Stimulated activated CD8-positive, alpha-beta memory T cell treated with anti-CD3 and anti-CD28 coated beads, Interleukin-12 subunit alpha, Interleukin-12 subunit beta, amount 100 ng/mL, for 24 hours (primary cell): ENCODE results near the gene CD207.
"Not testable (repeated sequence)": the region's sequence is repeated elsewhere in the genome, so short reads cannot be mapped to it uniquely, and the experiment has no call there.

ENCODE experiments used
- DNase-seq: peaks from one replicate; pipeline ENCODE4 v3.0.0-alpha.2; 2020; ENCODE audit errors: extremely low read depth

Gene CD207

DNA sequence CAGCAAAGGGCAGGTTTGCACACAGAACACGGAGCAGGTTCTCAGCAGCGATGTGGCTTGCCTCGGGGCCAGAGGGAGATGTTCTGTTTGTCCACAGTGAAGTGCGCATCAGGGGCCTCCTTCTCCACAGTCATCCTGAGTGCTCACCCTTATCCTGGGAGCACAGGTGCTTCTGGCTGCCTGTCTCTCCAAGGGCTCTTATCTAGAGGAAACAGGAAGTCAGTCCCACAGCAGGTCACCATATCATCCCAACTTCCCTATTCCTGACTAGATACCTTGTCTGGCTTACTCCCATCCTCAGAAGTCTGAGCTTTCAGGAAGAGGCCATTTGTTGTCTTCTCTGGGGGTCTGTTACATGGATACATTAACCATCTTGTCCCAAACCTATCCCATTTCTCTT lies at the start of gene CD207:
Gene CD207 (minus strand): TSS at position 174 of the 400 bp plus-strand sequence. CDS start 40 bp downstream, at position 134.
- no peak for DNase-seq

DNA sequence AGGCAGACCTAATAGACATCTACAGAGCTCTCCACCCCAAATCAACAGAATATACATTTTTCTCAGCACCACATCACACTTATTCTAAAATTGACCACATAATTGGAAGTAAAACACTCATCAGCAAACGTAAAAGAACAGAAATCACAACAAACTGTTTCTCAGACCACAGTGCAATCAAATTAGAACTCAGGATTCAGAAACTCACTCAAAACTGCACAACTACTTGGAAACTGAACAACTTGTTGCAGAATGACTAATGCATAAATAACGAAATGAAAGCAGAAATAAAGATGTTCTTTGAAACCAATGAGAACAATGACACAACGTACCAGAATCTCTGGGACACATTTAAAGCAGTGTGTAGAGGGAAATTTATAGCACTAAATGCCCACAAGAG lies 42.9 kb upstream of the CD207 start:
- DNase-seq = not testable (repeated sequence)

DNA sequence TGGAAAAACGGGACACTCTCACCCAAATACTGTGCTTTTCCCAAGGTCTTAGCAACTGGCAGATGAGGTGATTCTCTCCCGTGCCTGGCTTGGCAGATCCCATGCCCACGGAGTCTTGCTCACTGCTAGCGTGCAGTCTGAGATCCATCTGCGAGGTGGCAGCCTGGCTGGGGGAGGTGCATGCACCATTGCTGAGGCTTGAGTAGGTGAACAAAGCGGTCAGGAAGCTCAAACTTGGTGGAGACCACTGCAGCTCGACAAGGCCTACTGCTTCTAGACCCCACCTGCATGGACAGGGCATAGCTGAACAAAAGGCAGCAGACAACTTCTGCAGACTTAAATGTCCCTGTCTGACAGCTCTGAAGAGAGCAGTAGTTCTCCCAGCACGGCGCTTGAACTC lies 40.5 kb upstream of the CD207 start:
- not testable (repeated sequence) for DNase-seq

DNA sequence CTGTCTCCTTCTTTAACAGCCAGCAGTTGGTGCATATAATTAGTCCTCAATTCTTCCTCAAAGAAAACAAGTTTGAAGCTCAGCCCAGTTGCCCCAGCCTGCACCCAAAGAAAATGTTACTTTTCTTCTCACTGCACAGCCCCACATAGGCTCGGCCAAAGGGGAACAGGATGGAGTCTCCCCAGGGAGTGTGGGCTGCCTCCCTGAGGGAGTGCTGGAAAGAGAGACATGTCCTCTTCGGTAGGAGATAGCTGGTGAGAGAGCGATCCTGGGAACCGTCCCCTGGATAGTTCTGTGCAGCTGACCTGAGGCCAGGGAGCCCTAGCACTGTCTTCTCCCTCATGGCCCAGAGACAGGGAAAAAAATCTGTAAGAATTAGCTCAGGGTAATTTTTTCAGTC lies 37.9 kb upstream of the CD207 start:
- no peak for DNase-seq

DNA sequence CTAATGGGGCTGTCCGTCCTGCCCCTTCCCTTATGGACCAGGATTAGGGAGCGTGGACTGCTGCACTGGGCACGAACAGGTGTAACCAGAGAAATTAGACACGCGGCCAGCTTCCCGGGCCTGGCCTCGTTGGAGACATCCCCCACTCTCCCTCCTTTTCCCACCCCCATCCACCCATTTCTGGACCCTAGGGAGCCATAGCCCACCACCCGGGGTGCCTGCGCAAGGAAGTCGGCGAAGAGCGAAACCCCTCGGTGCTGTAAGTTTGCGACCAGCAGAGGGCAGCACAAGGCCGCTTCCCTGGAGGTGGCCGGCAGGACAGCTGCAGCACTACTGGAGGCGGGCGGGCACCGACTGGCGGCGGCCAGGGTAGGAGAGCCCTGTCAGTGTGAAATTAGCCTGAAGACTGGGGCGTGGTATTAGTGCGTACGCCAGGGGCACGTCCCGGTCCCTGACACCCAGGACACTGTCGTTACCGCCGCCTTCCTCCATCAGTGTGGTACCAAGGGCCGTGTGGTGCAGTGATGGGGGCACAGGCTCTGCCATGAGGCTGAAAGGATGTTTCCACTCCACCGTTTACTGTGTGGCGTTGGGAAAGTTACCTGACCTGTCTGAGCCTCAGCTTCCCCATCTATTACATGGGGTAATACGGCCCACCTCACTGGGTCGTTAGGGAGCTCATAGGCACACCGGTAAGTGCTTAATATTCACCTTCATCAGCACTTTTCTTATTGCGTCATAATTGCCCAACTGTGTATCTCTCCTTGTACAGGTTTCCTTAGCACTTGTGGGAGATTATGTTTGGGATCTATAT lies 36.0 kb upstream of the CD207 start:
- peak; percentile 34 for DNase-seq

DNA sequence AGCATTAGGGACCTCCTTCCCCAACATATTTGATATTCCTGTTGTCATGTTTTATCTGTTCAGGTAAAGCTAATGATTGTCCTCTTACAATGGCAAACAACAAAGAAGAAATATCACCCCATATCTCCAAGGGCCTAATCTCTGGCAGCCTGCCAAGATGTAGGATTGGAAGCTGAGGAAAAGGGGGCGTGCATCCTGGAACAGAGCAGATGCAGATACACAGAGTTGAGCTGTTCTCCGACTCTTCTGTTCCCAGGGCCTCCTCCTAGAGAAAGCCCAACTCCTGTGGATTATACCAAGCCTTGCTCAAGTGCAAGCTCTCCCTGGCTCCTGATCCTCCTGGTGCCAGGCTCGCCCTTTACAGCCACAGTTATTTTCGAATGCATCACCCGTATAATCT lies 35.2 kb upstream of the CD207 start:
- no peak for DNase-seq

DNA sequence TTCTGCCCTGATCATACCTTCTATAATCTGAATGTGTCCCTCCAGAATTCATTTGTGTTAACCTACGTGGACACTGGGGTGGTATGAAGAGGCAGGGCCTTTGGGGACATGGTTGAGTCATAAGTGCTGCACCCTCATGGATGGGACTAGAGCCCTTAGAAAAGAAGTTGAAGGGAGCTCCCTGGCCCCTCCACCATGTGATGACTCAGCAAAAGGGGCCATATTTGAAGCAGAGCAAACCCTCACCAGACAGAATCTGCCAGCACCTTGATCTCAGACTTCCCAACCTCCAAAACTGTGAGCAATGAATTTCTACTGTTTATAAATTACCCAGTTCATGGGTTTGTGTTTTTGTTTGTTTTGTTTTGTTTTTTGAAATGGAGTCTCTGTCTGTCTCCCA lies 33.4 kb upstream of the CD207 start:
- no peak for DNase-seq

DNA sequence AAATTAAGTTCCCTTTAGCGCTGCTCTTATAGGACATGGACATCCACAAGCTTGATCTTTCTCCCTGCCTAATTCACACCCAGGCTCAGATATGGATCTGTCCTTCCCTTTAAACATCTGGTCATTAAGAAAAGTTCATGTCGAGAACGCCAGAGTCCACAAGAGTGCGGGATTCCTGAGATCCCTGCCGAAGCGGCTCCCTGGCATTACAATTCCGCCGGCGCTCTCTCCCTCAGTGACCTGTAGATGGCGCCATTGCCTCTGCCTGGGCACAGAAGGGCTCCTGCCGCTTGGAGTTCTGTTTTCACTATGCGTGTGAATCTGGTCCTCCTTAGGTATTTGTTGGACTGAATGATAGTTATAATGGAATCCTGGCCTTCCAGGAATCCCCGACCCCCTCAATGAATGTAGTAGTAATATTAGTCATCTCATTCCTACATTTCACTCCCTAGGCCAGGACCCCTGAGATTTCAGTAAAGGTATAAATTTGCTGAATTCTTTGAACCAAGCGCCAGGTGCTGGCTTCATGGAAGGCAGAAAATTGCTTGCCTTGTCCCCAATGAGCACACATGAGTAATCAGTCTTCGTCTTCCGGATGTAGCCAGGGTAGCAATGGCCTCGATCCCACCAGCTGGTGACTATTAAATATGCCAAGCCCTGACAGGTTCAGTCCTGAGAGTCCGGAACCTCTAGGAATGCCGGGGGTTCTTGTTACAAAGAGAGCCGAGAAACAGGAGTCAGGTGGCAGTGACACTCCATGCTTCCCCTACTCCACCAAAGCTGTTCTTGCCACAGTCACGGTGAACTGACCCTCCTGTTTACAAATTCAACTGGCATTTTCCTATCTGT lies 26.4 kb upstream of the CD207 start:
- no peak for DNase-seq

DNA sequence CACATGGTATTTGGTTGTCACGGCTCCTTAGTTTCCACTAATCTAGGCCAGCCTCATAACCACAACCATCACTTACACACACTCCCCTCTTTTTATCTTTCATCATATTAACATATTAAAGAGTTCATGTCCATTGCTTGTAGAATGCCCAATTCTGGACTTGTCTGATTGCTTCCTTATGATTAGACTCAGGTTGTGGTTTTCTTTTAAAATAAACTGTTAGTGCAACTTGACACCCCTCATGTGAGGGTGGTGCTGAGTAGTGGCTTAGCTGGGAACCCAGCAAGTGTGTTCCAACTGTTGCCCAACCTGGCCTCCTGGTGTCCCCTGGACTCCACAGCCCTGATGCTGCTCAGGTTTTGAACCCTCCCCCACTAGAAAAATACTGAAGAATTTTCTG lies 20.1 kb upstream of the CD207 start:
- no peak for DNase-seq

DNA sequence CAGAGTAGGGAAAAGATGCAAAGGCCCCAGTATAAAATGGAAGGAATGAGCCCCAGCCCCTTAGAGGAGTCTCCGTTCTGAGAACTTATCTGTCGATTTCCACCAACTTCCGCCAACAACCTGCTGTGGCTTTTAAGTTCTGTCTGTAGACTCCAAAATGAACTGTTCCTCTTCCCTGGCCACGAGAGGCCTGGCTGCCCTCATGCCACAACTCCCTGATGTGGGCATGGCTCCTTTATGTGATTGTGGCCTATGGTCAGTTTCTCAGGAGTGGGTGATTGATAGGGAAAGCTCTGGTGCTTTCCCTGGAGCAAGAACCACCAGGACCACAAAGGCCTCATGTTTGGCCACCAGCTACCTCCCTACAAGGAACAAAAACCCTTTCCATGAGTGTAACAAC lies 18.8 kb upstream of the CD207 start:
- no peak for DNase-seq

DNA sequence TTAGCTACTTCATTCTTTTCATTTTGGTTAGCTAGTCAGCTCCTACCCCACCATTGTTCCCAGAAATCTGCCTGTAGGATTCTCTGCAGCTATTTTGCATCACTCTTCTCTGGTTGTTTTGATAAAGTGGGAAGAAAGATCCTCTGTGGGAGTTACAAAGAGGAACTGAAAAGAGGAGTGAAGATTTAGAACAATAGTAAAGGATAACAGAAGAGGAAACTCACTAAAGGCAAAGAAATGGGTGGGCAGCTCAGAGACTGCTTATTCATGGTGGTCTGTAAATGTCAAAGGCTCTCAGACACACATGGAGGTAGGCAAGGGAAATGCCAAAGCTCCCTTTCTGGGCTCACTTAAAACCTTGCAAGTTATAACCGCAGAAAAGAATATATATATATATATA lies 17.2 kb upstream of the CD207 start:
- DNase-seq = no peak

DNA sequence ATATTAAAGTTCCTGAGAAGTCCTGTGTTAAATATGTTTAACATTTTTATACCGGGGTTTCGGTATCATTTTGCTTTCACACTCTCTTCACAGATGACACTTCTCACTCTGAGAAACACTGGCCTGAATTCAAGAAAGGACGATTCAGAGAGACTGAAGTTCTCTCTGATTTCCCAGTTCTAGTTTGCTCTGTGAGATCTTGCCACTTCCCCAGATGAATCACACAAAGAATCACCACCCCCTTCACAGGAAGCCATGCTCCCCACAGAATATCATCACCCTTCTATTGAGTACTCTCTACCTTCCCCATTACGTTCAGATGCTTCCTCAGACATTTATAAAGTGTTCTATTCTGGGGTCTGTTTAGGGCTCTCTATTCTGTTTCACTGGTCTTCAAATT lies 16.1 kb upstream of the CD207 start:
- no peak for DNase-seq

DNA sequence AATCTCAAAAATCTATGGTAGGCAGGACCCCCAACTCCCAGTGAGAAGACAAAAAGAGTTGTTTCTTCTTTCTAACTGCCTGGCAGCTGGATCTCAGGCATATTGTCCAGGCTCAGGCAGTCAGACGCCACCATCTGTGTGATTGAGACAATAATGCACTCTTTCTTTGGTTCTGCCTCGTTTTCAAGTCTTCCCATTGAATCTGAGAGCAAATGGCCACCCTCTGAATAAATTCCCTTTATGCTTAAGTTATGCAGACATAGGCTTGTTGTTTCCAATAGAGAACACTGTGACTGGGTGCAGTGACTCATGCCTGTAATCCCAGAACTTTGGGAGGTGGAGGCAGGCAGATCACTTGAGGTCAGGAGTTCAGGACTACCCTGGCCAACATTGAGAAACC lies 15.3 kb upstream of the CD207 start:
- DNase-seq = no peak

DNA sequence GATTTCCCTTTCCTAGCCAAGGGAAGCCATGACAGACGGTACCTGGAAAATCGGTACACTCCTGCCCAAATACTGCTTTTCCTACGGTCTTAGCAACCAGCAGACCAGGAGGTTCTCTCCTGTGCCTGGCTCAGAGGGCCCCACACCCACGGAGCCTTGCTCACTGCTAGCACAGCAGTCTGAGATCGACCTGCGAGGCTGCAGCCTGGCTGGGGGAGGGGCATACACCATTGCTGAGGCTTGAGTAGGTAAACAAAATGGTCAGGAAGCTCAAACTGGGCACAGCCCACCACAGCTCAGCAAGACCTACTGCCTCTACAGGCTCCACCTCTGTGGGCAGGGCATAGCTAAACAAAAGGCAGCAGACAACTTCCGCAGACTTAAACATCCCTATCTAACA lies 6.8 kb upstream of the CD207 start:
- no peak for DNase-seq

DNA sequence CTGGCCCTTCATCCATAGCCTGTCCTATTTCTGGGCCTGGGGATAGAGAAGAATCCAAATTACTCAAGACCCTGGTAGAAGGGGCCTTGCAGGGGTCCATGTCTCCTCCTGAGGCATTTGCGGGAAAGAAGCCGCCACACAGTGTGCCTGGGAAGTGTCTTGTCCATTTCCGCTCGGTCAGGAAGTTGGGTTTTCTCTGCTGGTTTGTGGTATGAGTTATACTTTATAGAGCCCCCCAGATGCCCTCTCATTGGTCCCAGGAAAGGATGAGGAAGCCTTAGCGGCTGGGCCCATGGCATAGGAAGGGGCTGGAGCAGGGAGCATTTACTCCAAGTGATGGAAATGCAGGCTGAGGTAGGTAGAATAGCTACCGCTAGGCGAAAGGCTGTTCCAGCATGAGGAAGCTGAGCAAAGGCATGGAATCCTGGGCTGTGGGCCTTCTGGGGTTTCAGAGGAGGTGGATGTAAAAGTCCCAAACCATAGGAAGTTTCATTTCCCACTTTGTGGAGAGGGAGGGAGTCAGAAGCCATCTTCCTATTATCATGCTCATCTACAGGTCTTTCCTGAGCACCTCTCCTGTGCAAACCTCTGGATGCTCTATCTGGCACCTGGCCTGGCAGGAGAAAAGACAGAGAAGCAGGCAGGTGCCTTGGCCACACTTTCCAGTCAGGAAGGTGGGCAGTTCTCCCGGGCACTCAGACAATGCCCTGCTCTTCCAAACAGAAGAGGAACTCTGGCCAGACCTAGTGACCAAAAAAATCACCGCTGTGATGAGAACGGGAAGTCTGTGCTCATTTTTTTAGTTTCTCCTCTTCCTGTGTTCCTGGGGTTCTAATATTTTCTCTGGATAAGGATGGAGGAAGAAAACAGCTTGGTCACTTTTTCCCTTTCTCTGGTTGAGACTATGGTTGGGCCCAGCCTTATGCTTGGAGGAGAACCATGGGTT lies 2.6 kb upstream of the CD207 start:
- no peak for DNase-seq

DNA sequence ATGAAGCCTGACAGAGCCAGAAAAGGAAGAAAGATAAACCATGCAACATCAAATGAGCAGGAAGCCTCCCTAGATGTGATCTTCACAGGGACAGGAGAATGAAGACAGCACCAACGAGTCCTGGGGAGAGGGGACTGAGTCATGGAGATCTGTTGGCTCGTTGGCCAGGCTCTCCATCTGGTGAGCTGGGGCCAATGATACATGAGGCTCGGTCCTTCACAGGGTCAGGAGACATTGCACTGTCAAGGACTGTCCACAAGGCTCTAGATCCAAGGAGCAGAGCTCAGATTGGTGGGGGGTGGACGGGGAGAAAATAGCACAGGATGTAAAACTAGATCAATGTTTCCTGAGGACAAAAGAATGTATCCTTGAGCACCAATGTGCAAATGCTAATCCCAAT lies 735 bp downstream of the CD207 start:
- no peak for DNase-seq

DNA sequence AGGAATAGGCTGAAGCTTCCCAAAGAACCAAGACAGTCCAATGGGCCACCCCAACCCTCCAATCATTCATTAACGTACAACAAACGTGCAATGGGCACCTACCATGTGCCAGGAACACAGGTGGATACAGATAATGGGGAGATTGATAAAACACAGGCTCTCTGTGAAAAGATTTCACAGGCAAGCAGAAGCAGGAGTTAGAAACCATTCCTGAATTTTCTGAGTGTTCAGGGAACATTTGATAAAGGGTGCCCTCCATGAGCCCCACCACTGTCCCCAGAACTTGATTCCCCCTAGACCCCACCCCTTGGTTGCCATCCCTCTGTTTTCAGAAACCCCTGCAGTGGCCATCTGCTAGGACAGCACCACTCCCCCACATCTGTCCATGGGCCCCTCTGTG lies 1.5 kb downstream of the CD207 start:
- no peak for DNase-seq

DNA sequence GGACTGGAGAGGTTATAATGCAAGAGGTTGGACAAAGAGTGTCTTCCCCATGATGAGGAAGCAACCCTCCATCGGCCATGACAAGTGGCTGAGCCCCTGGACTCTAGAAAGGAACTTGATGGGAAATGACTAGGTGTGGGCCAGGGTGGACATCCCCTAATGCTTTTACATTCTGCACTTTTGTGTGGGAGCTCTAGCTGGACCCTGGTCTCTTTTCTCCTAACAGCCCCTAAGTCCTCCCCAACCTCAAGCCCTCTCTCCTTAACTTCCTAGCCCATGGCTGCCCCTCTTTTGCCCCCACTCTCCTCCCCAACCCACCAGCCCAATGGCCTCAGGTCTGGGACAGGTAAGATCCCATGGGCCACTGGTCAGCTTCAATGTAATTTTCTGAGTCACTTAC lies 2.4 kb downstream of the CD207 start:
- DNase-seq = no peak

DNA sequence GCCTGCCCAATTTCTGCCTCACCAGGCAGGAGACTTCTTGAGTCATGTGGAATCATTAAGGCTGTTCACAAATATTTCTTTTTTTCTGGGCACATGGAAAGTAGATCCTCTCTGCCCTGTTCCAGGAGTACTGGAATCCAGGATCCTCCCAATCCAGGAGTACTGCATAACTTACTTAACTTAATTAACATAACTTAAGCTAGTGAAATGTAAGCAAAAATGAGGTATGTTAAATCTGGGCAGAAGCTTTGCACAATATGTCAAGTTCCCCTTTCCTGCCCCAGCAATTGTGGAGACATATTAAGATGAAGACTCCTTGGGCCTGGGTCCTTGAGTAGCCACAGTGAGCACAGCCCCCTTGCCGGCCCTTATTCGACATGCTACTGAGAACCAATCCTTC lies 3.2 kb downstream of the CD207 start:
- DNase-seq = no peak

DNA sequence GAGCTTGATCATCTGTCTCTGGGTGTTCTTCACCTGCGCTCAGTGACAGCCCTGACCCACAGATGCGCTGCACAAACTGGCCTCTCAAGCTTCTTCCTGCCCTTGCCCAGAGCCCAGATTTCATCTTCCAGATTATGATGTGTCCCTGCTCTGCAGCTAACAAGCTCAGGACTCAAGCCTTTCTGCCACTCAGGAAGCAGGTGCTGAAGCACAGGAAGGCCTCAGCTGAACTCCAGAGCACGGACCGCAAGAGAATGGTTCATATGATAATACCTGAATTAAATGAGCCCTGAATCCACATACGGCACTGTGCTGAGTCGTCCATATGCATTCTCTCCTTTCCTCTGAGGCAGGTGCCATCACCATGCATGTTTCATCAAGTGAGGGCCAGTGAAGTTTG lies 3.8 kb downstream of the CD207 start:
- DNase-seq = no peak

DNA sequence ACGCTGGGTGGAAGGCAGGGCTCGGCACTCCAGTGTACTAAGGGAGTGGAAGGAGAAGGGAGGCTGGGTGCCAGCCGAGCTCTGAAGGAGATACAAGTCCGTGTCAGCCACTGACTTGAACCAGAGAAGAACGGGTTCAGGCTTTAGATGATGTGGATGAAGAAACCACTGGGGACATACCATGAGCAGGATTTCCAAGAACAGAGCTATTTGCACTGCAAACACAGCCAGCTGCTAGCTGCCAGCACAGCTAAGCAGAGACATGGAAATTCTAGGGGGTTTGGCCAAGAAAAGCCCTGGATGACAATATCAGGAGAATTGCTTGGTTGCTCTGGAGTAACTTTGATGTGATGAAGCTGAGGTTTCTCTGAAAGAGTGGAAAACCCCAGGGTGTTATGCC lies 5.2 kb downstream of the CD207 start:
- no peak for DNase-seq

DNA sequence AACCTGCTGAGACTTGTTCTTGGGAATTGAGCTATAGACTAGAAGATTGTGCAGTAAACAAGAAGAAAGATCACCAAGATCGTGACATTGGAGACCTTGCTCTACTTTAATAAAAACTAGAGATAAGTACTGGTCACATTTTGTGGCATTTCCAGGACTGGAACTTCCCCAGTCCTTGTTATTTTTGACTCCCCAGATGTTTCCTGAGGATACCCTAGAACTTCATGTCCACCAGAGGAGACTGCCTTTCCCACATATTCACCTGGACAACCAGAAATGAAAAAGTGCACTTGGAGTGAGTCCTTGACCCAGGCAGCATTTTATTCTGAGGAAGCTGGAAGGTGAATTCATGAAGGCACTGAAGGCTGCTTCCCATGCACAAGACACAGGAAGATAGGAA lies 5.7 kb downstream of the CD207 start:
- DNase-seq = no peak
